Thyroid gland (tissue), 4 donors: Measurements from ENCODE around the gene MAGI3. TPM values are rescaled to one million over a fixed set of nuclear protein-coding genes. Genes with fewer than 3 reads are reported as not detected.

ENCODE experiments used
- DNase-seq, 2 donors: peaks; one replicate each; pipeline ENCODE4 v3.0.0-alpha.2; 2019
- H3K27ac ChIP-seq, 3 donors: fragments of 200-600 bp; sonication (generic); 1 replicate in 2 of 3; 2 replicates in 1 of 3; pipeline ENCODE4 v1.5.1; 2016 to 2019; ENCODE audit warnings: mild to moderate bottlenecking in 1 of 3, moderate library complexity in 1 of 3
- H3K27me3 ChIP-seq: fragments of 200-600 bp; sonication (generic); one replicate; pipeline ENCODE4 v1.5.1; 2019
- H3K36me3 ChIP-seq, 2 donors: fragments of 200-600 bp; sonication (generic); one replicate each; pipeline ENCODE4 v1.5.1; 2016 to 2019
- H3K4me1 ChIP-seq, 2 donors: fragments of 200-600 bp; sonication (generic); one replicate each; pipeline ENCODE4 v1.5.1; 2017 to 2019
- H3K4me3 ChIP-seq, 3 donors: fragments of 200-600 bp; sonication (generic); replicated peaks in 1 of 3; 1 replicate in 2 of 3; 2 replicates in 1 of 3; pipeline ENCODE4 v1.5.1; 2016; ENCODE audit warnings: mild to moderate bottlenecking in 1 of 3
- H3K9me3 ChIP-seq: fragments of 200-600 bp; sonication (generic); one replicate; pipeline ENCODE4 v1.5.1; 2017
- POLR2A ChIP-seq, 2 donors: fragments of 450-650 bp; IDR thresholded peaks; one replicate each; pipeline ENCODE4 v1.6.1; 2017; ENCODE audit warnings: antibody characterized with exemption in 2 of 2, mild to moderate bottlenecking in 2 of 2, moderate library complexity in 1 of 2
- WGBS, 2 donors: methylation state at CpG; one replicate each; pipeline ENCODE4 v1.1.5; 2017; 5-methylcytosine and 5-hydroxymethylcytosine counted together
- intact Hi-C: fragments of 100-400 bp; cut with DNase I; formaldehyde crosslinking; loops from one replicate; pipeline ENCODE4 v1.15.1; 2023
- total RNA-seq, 4 donors: library from RNA; depleted of rRNA; stranded (reverse); fragments of >200 nt; gene quantifications; one replicate each; pipeline ENCODE4 v1.2.3, GENCODE V29; 2016
- TF ChIP-seq, protein P1 (sequence below), 6 experiments: fragments of 200-600 bp in 3 of 6; fragments of 450-650 bp in 3 of 6; sonication (generic) in 3 of 6; IDR thresholded peaks; one replicate each; pipeline ENCODE4 v1.5.1; 2016 to 2019; ENCODE audit warnings: antibody characterized with exemption in 6 of 6, mild to moderate bottlenecking in 2 of 6, inconsistent platforms in 1 of 6, moderate library complexity in 1 of 6

Gene MAGI3
- total RNA-seq, 4 donors from 2014 or later = 52.9 to 91.0 (median 61.9) TPM

DNA sequence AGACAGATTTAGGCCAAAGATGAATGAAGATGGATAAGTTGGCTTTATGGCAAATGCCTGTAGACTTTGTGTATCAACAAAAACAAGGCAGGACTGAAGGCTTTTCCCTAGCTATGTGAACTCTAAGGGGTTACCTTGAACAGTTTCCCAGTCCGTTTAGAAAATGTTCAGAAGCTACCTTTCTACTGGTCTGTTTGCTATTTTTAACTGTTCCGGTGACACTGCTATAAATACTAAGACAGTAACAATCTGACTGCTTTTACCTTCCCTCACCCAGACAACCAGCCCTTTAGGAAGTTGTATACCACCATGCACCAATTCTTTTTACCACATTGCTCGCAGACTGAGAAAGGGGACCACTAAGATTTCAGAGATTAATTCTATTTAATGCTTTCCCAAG is 266.8 kb downstream of the MAGI3 start:
- intact Hi-C loops = no loop called here
- WGBS, 2 donors = 78 to 86% methylated on average over 3 of the region's 3 CpGs
- Histone ChIP-seq H3K27ac (no peak overlapping the region), H3K9me3 (no peaks in the 10 kb centered on the region), H3K4me3 (no peak overlapping the region), H3K4me1 (no peaks in the 10 kb centered on the region), H3K27me3 (no peaks in the 10 kb centered on the region), H3K36me3 (peaks cover 0 to 7% of the 10 kb centered on the region in 2 donors)
- TF ChIP-seq, protein P1, sequence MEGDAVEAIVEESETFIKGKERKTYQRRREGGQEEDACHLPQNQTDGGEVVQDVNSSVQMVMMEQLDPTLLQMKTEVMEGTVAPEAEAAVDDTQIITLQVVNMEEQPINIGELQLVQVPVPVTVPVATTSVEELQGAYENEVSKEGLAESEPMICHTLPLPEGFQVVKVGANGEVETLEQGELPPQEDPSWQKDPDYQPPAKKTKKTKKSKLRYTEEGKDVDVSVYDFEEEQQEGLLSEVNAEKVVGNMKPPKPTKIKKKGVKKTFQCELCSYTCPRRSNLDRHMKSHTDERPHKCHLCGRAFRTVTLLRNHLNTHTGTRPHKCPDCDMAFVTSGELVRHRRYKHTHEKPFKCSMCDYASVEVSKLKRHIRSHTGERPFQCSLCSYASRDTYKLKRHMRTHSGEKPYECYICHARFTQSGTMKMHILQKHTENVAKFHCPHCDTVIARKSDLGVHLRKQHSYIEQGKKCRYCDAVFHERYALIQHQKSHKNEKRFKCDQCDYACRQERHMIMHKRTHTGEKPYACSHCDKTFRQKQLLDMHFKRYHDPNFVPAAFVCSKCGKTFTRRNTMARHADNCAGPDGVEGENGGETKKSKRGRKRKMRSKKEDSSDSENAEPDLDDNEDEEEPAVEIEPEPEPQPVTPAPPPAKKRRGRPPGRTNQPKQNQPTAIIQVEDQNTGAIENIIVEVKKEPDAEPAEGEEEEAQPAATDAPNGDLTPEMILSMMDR (IDR thresholded peaks at IDR 0.05) = no peak
- TF ChIP-seq POLR2A (IDR thresholded peaks at IDR 0.05) = no peak
- no peak for DNase-seq

DNA sequence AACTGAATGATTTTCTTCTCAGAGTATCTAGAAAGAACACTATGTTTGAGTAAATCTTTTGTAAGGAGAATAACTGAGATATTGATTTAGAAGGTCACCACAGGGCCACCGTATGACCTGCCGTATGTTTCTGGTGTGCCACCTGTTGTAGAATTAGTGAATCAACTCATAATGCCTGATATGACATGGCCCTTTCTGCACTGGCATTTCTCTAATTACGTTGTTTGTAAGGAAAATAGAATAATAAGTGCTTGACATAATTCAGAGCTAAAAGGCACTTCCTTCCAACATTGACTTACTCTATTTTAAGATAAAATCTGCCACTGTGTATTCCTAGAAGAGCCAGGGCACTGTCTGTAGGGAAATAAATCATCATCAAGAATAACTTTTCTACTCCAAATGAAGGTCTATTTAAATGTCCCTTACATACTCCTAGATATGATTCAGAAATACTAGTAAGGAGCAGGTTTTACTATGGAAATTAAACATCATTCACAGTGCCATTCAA is 267.3 kb downstream of the MAGI3 start:
- no peaks in the 10 kb centered on the region for H3K9me3 ChIP-seq
- H3K27ac ChIP-seq = no peak overlapping the region
- no peaks in the 10 kb centered on the region for H3K4me1 ChIP-seq
- intact Hi-C loops = no loop called here
- no peak for TF ChIP-seq POLR2A (IDR thresholded peaks at IDR 0.05)
- TF ChIP-seq, protein P1 (IDR thresholded peaks at IDR 0.05) = no peak
- WGBS, 2 donors = 85 to 92% methylated on average over 3 of the region's 3 CpGs
- no peak overlapping the region for H3K4me3 ChIP-seq
- H3K36me3 ChIP-seq = peaks cover 0 to 7% of the 10 kb centered on the region in 2 donors
- H3K27me3 ChIP-seq = no peaks in the 10 kb centered on the region
- DNase-seq = no peak

DNA sequence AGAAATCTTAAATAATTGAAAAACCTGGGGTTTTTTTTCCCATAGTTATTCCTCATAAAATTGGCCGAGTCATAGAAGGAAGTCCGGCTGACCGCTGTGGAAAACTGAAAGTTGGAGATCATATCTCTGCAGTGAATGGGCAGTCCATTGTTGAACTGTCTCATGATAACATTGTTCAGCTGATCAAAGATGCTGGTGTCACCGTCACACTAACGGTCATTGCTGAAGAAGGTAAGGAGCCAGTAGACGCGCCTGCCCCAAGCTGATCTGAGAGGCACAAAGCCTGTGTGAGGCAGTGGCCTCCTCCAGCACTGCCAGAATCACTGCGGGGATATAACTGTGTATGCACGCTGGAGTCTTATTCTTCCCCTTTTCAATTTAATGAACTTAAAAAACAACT is 268.7 kb downstream of the MAGI3 start:
- DNase-seq = no peak
- intact Hi-C loops = no loop called here
- WGBS, 2 donors = 85 to 91% methylated on average over 9 of the region's 9 CpGs

DNA sequence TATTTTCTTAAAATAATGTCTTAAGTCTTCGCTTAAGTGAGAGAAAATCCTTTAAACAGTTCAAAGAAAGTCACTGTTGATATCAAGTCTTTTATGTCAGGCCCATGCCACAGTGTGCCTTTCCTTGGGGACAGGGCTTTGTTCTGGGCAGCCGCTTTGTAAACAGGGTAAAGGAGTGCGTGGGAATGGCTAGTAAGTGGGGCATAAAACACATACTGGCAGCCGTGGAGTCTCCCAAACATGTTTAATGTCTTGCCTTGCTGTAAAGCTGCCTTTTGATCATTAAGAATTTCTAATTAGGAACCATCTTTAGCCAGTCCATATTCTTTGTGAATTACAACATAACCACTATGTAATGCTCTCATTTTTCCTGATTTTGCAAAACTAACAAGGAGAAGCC is 269.2 kb downstream of the MAGI3 start:
- no peaks in the 10 kb centered on the region for H3K27me3 ChIP-seq
- no peak overlapping the region for H3K4me3 ChIP-seq
- no peaks in the 10 kb centered on the region for H3K4me1 ChIP-seq
- DNase-seq = no peak
- peaks cover 0 to 7% of the 10 kb centered on the region in 2 donors for H3K36me3 ChIP-seq
- WGBS, 2 donors = 89 to 91% methylated on average over 4 of the region's 4 CpGs
- no peaks in the 10 kb centered on the region for H3K9me3 ChIP-seq
- no peak for TF ChIP-seq POLR2A (IDR thresholded peaks at IDR 0.05)
- TF ChIP-seq, protein P1 (IDR thresholded peaks at IDR 0.05) = no peak
- intact Hi-C loops = no loop called here
- no peak overlapping the region for H3K27ac ChIP-seq

More for the DNA sequence above, 268.7 kb downstream of the MAGI3 start:
- peaks cover 0 to 7% of the 10 kb centered on the region in 2 donors for H3K36me3 ChIP-seq
- no peaks in the 10 kb centered on the region for H3K27me3 ChIP-seq
- H3K27ac ChIP-seq = no peak overlapping the region
- H3K4me3 ChIP-seq = no peak overlapping the region
- H3K4me1 ChIP-seq = no peaks in the 10 kb centered on the region
- H3K9me3 ChIP-seq = no peaks in the 10 kb centered on the region
- TF ChIP-seq, protein P1 (IDR thresholded peaks at IDR 0.05) = no peak
- no peak for TF ChIP-seq POLR2A (IDR thresholded peaks at IDR 0.05)

DNA sequence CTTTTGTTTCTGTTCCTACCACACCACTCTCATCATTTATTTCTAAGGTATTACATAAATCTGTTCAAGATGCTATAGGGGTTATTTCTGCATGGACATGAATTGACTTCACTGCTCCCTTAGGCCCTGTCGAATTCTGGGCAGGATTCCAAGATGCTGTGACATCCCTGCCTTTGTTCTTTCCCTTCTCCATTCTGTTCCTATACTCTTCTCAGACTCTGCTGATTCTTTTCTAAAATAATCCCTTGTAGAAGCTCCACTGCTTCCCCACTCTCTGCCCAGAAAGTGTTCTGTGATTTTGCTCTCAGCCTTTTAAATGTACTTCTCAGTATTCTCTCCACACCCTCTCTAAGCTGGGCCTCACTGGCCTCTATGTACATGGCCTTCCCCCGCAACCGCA is 269.8 kb downstream of the MAGI3 start:
- no peaks in the 10 kb centered on the region for H3K4me1 ChIP-seq
- H3K9me3 ChIP-seq = no peaks in the 10 kb centered on the region
- intact Hi-C loops = no loop called here
- 73 to 75% methylated on average over 3 of the region's 3 CpGs for WGBS, 2 donors
- no peak overlapping the region for H3K4me3 ChIP-seq
- peaks cover 0 to 7% of the 10 kb centered on the region in 2 donors for H3K36me3 ChIP-seq
- DNase-seq = no peak
- no peaks in the 10 kb centered on the region for H3K27me3 ChIP-seq
- no peak for TF ChIP-seq POLR2A (IDR thresholded peaks at IDR 0.05)
- TF ChIP-seq, protein P1 (IDR thresholded peaks at IDR 0.05) = no peak
- no peak overlapping the region for H3K27ac ChIP-seq
